ENCODE results near the gene NFATC2.

- TF ChIP-seq CTCF (IDR thresholded peaks at IDR 0.05; ENCODE audit: poor library complexity, severe bottlenecking) (no peak), EP300 (conservative IDR thresholded peaks at IDR 0.05; ENCODE audit: poor library complexity, severe bottlenecking) (no peak), SMC3 (conservative IDR thresholded peaks at IDR 0.05; ENCODE audit: poor library complexity) (no peak), MXI1 (conservative IDR thresholded peaks at IDR 0.05; ENCODE audit: poor library complexity, severe bottlenecking) (no peak), POLR2AphosphoS5 (IDR thresholded peaks at IDR 0.05) (no peak)
Observed at GRCh38 chr20:51541189-51542032, 1.1 kb downstream of the NFATC2 start.
